Progenitor cell of endocrine pancreas (in vitro differentiated cells): Measurements from ENCODE around the gene DDO. TPM values are rescaled to one million over a fixed set of nuclear protein-coding genes. Genes with fewer than 3 reads are reported as not detected.
A peak's percentile ranks its signal among the peaks of the same experiment; 100 is the strongest.

Source experiments
- DNase-seq: peaks from one replicate; pipeline ENCODE4 v3.0.0; 2021; ENCODE audit warnings: low spot score; ENCODE audit not compliant: unreplicated experiment
- H3K27ac Mint-ChIP-seq: 2 replicates; pipeline ENCODE4 v1.8.0; 2021; ENCODE audit warnings: mild to moderate bottlenecking, moderate library complexity, mixed read lengths
- H3K27me3 Mint-ChIP-seq: 2 replicates; pipeline ENCODE4 v1.8.0; 2021; ENCODE audit warnings: mixed read lengths
- H3K36me3 Mint-ChIP-seq: 2 replicates; pipeline ENCODE4 v1.8.0; 2022; ENCODE audit warnings: mixed read lengths; ENCODE audit not compliant: insufficient read depth
- H3K4me1 Mint-ChIP-seq: 2 replicates; pipeline ENCODE4 v1.8.0; 2021; ENCODE audit warnings: low read depth, mixed read lengths
- H3K4me3 Mint-ChIP-seq: 2 replicates; pipeline ENCODE4 v1.8.0; 2021; ENCODE audit warnings: low read depth, mild to moderate bottlenecking, moderate library complexity, mixed read lengths
- H3K9me3 Mint-ChIP-seq: 2 replicates; pipeline ENCODE4 v1.8.0; 2021; ENCODE audit warnings: low read depth, mixed read lengths
- CTCF ChIP-seq: fragments of 200-600 bp; sonication (generic); IDR thresholded peaks from one replicate; pipeline ENCODE4 v1.5.0; 2021; ENCODE audit warnings: antibody characterized with exemption, mild to moderate bottlenecking; ENCODE audit not compliant: unreplicated experiment
- total RNA-seq: library from RNA; stranded (reverse); gene quantifications from 2 replicates; pipeline ENCODE4 v1.2.1, GENCODE V29; 2021

Gene DDO
- total RNA-seq, 1 donor from 2014 or later = not detected

DNA sequence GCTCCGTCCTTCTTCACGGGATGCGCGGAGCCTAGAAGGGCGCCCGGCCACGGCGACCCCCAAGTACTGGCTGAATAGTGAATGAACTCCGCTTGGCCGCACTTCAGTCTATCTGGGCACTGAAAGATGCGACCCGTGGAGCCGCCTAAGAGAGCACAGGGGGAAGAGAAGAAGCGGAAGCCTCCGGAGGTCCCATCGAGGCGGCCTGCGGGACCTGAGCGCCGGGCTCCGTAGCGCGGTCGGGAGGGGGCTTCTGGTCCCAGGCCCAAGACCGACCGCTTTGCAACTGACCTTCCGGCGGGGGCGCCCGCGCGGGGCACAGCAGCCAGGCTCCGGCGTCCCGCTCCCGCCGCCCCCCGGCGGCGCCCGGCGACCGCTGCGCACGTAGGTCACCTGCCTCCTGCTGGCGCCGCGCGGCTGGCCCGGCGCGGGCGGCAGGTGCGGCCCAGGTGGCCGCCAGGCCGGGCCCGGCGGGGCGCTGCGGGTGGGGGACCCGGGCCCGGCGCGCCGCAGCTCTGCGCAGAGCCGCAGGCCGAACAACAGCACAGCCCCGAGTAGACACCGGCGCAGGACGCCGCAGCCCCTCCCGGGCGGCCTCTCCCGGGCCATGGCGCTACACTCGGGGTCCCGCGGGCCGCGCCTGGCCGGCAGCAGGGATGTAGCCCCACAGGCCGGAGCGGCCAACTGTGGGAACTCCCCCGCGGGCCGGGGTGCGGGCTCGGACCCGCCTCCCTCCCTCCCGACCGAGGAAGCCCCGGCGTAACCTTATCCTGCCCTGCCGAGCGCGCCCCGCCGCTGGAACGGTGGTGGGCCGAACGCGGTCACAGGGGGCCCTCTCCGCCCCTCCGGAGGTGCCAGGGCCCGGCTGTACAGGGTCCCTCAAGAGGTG, 57.5 kb downstream of the DDO start, which contains the start of gene METTL24:
Gene METTL24 (minus strand): TSS at position 686 of the 889 bp plus-strand sequence. CDS start 77 bp downstream, at position 609.
- H3K4me3 Mint-ChIP-seq = peak within 1 kb of the TSS; percentile 82
- H3K9me3 Mint-ChIP-seq = peaks cover 14% of the 10 kb centered on the region
- H3K36me3 Mint-ChIP-seq = peaks cover 1% of the 10 kb centered on the region
- no peaks in the 10 kb centered on the region for H3K27me3 Mint-ChIP-seq
- peak; percentile 41 for TF ChIP-seq CTCF
- H3K27ac Mint-ChIP-seq = peak within 1 kb of the TSS; percentile 83
- peak; percentile 64 for DNase-seq
- peaks cover 71% of the 10 kb centered on the region for H3K4me1 Mint-ChIP-seq

- no peak for TF ChIP-seq CTCF
- peaks cover 1% of the 10 kb centered on the region for H3K36me3 Mint-ChIP-seq
- peaks cover 76% of the 10 kb centered on the region for H3K4me1 Mint-ChIP-seq
- peak overlapping the region; percentile 82 for H3K4me3 Mint-ChIP-seq
- H3K27ac Mint-ChIP-seq = peak overlapping the region; percentile 83
- DNase-seq = no peak
- peaks cover 11% of the 10 kb centered on the region for H3K9me3 Mint-ChIP-seq
- H3K27me3 Mint-ChIP-seq = no peaks in the 10 kb centered on the region
These were observed 58.1 kb downstream of the DDO start for GRCh38 chr6:110357298-110357663.

GRCh38 chr6:110356778-110357177, 58.6 kb downstream of the DDO start:
- TF ChIP-seq CTCF = no peak
- H3K4me3 Mint-ChIP-seq = peak overlapping the region; percentile 82
- no peaks in the 10 kb centered on the region for H3K27me3 Mint-ChIP-seq
- peak overlapping the region; percentile 83 for H3K27ac Mint-ChIP-seq
- peaks cover 9% of the 10 kb centered on the region for H3K9me3 Mint-ChIP-seq
- H3K4me1 Mint-ChIP-seq = peaks cover 79% of the 10 kb centered on the region
- peaks cover 1% of the 10 kb centered on the region for H3K36me3 Mint-ChIP-seq
- no peak for DNase-seq

DNA sequence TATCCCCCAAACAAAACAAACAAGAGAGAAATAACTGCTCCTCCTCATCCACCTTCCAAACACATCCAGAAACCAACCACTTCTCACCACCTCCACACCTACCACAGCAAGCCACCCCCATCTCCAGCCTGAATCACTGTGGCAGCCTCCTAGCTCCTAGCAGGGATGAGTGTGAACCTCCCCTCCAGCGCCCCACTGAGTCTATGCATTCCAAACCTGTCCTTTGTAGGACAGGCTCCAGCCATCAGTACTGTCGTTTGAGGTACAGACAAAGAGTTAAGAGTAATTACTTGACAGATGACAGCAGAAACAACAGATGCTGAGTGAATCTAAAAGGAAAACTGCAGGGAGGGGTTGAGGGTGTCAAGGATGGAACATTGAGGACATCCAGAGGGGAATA, 59.6 kb downstream of the DDO start:
- peaks cover 77% of the 10 kb centered on the region for H3K4me1 Mint-ChIP-seq
- no peak for DNase-seq
- H3K27me3 Mint-ChIP-seq = no peaks in the 10 kb centered on the region
- TF ChIP-seq CTCF = no peak
- no peaks in the 10 kb centered on the region for H3K36me3 Mint-ChIP-seq
- H3K4me3 Mint-ChIP-seq = peak overlapping the region; percentile 82
- peak overlapping the region; percentile 83 for H3K27ac Mint-ChIP-seq
- no peaks in the 10 kb centered on the region for H3K9me3 Mint-ChIP-seq

DNA sequence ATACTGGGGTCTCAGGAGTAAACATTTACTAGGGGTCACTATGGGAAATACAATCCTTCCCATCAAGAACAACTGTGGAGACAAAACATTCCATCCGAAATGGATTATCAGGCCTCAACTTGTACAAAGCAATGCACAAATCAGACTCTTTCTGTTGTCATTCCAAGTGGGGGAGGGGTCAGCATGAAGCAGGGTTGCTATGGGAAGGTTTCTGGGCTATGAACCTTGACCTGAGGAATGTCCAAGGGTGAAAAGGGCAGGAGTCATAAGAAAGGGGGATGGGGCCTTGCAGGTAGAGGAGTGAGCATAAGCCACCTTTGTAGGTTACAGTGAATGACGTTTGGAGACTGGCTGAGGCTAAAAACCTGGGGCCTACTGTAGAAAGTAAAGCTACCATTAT, 60.4 kb downstream of the DDO start:
- Mint-ChIP-seq H3K9me3 (no peaks in the 10 kb centered on the region), H3K36me3 (no peaks in the 10 kb centered on the region), H3K27ac (peak overlapping the region; percentile 83), H3K27me3 (no peaks in the 10 kb centered on the region), H3K4me3 (no peak overlapping the region), H3K4me1 (peaks cover 70% of the 10 kb centered on the region)
- no peak for TF ChIP-seq CTCF
- DNase-seq = no peak
